HCEC 1CT (cell line): Measurements from ENCODE around the gene GPR52.

Experiments
- DNase-seq: peaks from one replicate; pipeline ENCODE4 v3.0.0-alpha.2; 2017

The GPR52 gene

DNA sequence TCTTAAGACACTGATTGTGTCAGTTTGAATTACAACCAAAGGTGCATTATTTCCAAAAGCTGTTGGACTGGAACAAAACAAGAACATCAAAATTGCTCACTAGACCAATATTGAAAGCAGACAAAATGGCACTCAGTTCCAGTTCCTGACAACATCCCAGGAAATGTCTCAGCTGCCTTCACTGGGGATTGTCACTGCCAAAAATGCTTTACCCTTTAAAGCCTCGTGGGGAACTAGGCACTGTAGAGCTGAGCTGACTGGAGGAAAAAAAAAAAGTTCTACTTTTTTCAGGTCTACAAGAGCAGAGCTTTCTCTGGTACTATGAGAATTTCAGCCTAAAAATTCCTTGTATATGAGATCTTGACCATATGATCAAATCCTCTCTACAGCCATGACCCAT is 21.9 kb downstream of the GPR52 start:
- no peak for DNase-seq

DNA sequence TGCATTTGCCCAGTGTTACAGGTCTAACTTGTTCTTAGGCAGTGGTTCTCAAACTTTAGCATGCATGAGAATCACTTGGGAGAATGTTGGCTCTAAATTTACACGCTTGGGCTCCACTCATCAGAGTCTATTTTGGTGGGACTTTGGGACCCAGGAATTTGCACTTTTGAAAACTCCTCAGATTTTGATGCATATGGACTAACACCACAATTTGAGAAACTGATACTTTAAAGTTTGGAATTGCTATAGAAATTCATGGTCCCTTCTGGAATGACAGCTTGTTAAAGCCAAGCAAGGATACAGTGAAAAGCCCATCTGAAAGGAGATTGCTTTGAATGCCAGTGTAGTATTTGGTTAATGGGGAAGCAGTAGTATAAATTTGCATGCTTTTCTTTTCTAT is 31.5 kb downstream of the GPR52 start:
- DNase-seq, result no peak

DNA sequence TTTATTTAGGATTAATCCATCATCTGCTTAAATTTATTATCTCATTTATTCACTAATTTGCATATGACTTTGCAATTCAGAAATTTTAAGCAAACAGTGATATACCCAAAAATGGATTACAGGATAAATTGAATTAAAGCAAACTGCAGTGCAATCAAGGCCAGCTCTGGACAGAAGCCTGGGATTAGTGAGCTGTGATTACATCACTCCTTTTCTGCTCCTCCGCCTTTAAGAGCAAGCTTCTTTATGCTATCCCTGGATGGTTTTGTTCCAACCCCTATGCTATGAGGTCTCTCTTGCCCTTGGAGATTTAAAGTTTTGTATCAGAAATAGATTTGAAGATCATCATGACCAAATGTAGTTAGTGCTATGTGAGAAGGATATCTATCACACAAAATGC is 32.6 kb downstream of the GPR52 start:
- DNase-seq, result no peak

DNA sequence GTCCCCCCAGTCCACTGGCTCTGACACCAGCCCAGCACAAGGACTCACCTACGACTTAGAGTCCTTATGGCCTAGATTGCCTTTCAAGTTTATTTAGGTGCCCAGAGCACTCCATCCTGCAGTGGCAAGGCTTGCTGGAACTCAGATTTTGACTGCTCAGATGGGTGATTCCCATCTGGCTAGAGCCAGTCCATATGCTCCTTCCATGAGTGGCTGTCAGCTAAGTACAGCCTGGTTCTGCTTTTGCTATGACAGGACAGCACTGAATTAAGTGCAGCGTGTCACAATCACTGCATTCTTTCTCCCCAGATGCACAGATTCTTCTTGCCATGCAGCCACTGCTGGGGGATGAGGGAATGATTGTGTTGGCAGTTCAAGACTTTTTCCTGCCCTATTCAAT is 43.8 kb downstream of the GPR52 start:
- DNase-seq, result no peak

DNA sequence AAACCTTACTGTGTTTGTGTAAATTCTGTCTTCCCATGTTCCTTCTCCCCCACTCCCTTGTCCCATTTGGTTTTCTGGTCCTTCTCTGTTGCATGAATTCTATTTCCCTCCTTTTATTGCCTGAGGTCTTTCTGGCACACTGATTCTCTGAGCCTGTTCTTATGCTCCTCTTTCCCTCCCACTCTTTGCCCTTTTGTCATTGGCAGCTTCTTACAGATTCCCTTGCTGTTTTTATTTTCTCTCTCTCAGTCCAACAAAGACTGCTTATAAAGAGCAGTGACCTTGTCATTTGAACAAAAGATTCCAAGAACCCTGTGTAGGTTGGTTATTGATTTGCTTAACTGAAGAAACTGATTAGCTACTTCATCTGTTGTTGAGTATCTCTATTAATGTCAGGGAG is 49.7 kb downstream of the GPR52 start:
- DNase-seq, result no peak
